CD4-positive, alpha-beta T cell treated with Interleukin-17A for 4 hours (primary cell): ENCODE measurements around the gene APOC4.
A peak's percentile ranks its signal among the peaks of the same experiment; 100 is the strongest.
"Not testable (repeated sequence)": the region's sequence is repeated elsewhere in the genome, so short reads cannot be mapped to it uniquely, and the experiment has no call there.

Experiments used
- DNase-seq: peaks from one replicate; pipeline ENCODE4 v3.0.0-alpha.2; 2020; ENCODE audit warnings: mixed read lengths

Gene APOC4

GRCh38 chr19:44924243-44924725, 17.8 kb upstream of the APOC4 start:
- DNase-seq, result no peak

GRCh38 chr19:44925114-44925891, 16.7 kb upstream of the APOC4 start:
- DNase-seq, result no peak

DNA sequence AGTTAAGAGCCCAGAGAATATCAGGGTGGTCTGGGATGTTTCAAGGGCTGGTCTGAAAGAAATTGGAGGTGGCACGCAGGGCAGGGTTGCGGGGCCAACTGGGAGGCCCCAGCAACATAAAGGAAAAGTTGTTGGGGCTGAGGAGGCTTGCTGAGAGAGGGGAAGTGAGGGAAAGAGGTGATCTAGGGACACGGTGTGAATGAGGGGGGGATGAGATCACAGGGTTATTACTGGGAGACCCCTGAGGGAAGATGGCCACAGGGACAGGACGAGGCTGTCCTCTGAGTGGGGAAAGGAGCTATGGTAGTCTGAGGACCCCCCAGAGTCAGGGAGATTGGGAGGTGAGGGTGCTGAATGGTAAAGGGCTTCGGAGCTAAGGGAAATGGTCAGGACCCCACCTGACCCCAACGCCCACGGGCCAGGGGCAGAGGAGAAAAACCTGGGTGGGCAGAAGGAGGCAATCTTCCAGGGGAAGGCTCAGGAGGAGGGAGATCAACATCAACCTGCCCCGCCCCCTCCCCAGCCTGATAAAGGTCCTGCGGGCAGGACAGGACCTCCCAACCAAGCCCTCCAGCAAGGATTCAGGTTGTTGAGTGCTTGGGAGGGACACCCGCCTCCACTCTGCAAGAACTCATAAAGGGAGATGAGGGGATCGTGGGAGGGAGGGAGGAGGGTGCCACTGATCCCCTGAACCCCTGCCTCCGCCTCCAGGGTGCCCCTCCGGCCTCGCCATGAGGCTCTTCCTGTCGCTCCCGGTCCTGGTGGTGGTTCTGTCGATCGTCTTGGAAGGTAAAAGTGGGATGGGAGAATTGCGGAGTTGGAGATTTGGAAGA, 15.6 kb upstream of the APOC4 start:
- DNase-seq, result not testable (repeated sequence)

- no peak for DNase-seq
Measured at GRCh38 chr19:44927746-44928145, 14.3 kb upstream of the APOC4 start.

DNA sequence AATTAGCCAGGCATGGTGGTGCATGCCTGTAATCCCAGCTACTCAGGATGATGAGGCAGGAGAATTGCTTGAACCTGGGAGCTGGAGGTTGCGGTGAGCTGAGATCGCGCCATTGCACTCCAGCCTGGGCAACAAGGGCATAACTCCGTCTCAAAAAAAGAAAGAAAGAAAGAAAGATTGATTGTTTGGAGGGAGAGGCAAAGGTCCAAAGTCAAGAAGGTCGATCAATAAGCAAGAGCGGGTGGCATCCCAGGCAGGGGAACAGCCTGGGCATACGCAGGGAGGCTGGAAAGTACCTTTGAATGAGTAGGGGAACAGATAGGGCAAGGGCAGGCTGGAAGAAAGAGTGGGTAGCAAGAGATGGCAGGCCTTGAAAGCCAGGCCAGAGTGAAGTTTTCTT, 11.9 kb upstream of the APOC4 start:
- no peak for DNase-seq

DNA sequence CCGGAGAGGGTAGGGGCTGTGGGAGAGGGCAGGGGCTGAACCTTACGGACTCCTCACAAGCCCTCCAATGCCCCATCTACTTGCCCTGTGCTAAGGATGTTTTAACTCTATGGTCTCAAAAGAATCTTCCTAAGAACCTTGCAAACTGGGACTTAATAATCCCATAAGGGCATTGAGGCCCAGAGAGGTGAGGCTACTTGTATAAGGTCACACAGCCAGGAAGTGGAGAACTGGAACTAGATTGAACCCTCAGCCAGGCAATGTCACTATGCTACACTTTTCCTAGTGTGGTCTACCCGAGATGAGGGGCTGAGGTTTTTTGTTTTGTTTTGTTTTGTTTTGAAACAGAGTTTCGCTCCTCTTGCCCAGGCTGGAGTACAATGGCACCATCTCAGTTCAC, 10.5 kb upstream of the APOC4 start:
- DNase-seq, result no peak

- no peak for DNase-seq
Measured at GRCh38 chr19:44939668-44940067, 2.4 kb upstream of the APOC4 start.

- no peak for DNase-seq
Measured at GRCh38 chr19:44943801-44944249, 1.8 kb downstream of the APOC4 start.

DNA sequence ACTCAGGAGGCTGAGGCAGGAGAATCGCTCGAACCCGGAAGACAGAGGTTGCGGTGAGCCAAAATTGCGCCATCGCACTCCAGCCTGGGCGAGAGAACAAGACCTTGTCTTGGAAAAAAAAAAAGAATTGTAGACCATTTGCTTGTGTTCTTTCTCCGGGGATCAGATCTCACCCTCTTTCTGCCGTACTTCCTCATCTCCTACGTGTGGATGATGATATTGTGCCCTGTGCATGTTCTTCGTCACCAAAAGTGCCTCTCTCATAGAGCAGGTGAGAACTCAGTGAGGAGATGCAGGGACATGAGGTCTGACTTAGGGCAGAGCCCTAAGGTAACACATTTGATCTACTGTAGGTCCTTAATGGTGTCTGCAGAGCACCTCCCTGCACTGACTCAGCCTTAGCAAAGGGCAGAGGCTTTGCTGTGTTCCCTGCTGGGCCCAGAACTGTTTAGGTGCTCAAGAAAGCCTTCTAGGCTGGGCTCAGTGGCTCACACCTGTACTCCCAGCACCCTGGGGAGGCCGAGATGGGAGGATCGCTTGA, 5.1 kb downstream of the APOC4 start:
- no peak for DNase-seq

- no peak for DNase-seq
Measured at GRCh38 chr19:44948237-44948636, 6.2 kb downstream of the APOC4 start.

DNA sequence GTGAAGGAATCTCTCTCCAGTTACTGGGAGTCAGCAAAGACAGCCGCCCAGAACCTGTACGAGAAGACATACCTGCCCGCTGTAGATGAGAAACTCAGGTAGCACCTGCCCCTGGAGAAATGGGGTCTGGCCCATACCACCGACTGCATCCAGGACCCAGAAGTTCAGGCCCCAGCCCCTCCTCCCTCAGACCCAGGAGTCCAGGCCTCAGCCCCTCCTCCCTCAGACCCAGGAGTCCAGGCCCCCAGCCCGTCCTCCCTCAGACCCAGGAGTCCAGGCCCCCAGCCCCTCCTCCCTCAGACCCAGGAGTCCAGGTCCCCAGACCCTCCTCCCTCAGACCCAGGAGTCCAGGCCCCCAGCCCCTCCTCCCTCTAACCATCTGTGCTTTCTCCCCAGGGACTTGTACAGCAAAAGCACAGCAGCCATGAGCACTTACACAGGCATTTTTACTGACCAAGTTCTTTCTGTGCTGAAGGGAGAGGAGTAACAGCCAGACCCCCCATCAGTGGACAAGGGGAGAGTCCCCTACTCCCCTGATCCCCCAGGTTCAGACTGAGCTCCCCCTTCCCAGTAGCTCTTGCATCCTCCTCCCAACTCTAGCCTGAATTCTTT, 6.8 kb downstream of the APOC4 start:
- no peak for DNase-seq

- no peak for DNase-seq
Measured at GRCh38 chr19:44949550-44949949, 7.5 kb downstream of the APOC4 start.

GRCh38 chr19:44951179-44952159, 9.4 kb downstream of the APOC4 start:
- DNase-seq, result peak; percentile 73

- no peak for DNase-seq
Measured at GRCh38 chr19:44954278-44954648, 12.2 kb downstream of the APOC4 start.

DNA sequence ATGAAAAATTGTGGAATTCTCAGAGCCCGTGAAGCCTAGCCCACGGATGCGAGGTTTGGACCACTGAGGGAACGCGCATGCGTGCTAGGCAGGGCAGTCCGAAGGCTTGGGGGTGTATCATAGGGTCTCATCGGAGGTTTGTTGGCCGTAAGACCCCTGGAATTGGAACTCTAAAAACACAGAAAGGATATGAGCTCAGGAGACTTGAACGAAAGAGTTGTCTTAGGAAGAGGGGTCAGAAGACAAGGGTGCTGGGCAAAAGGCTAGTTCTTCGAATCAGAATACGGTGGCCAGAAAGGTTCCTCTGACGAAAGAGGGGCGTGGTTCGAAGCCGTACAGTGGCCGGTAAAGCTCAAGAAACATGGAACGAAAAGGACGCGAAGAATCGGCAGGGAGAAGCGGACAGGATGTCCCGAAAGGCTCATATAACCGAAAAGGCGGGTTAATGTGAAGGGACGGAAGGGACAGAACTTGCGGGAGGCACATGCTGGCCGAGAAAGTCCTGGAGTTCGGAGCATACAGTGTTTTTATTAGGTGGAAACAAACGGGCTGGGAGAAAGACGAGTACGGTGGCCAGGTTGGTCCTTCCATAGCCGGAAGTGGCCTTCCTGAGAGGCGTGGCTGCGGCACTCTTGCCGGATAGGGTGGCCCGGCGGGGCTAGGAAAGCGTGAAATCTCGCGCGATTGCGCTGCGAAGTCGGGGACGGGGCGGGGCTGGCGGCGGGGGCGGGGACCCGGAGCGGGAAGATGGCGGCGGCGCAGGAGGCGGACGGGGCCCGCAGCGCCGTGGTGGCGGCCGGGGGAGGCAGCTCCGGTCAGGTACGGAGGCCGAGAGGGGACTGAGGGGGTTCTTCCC, 12.8 kb downstream of the APOC4 start, which contains the start of gene CLPTM1:
CLPTM1 (plus strand) TSS at position 732 of the 856 bp plus-strand sequence; CDS start at position 748, 16 bp downstream.
- peak; percentile 97 for DNase-seq

GRCh38 chr19:44955505-44956439, 13.7 kb downstream of the APOC4 start:
- DNase-seq, result no peak

- no peak for DNase-seq
Measured at GRCh38 chr19:44957526-44957925, 15.5 kb downstream of the APOC4 start.

GRCh38 chr19:44958090-44958489, 16.1 kb downstream of the APOC4 start:
- no peak for DNase-seq

DNA sequence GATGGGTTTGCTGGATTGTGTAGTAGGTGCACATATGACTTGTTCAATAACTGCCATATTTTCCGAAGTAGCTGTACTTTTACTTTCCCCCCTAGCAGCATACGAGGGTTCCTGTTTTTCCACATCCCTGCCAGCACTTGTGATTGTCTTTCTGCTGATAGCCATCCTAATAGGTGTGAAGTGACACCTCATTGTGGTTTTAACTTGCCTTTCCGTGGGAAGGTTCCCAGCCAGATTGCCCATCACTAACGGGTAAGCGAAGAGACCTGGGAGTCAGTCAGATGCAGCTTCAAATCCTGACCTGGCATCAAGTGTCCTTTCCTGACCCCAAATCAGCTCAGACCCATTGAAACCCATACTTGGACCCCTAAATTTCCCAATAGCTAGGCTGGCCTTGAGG, 17.7 kb downstream of the APOC4 start:
- no peak for DNase-seq
